ELF-1 (cell line): ENCODE results near the gene ZFP69B.
"Not testable (repeated sequence)": the region's sequence is repeated elsewhere in the genome, so short reads cannot be mapped to it uniquely, and the experiment has no call there.

ENCODE experiments used
- DNase-seq: peaks from one replicate; pipeline ENCODE4 v3.0.0-alpha.2; 2016; ENCODE audit warnings: low read depth, low spot score

ZFP69B gene

DNA sequence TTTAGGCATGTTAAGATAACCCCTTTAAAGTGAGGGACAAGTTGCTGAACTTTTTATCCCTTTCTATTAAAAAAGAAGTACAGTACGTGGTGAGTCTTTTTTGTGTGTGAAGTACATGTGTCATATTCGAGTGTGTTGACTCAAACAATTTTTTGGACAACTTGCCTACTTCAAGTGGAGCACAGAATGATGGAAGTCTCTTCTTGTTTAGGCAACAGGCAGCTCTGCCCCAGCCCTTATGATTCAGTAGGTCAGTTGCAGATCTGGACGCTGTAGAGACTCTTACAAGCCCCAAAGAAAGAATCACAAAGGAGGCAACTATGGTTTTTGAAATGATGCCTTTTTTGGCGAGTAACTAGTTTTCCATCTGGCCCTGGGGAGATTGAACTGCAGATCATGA is 14.4 kb upstream of the ZFP69B start:
- DNase-seq: no peak

DNA sequence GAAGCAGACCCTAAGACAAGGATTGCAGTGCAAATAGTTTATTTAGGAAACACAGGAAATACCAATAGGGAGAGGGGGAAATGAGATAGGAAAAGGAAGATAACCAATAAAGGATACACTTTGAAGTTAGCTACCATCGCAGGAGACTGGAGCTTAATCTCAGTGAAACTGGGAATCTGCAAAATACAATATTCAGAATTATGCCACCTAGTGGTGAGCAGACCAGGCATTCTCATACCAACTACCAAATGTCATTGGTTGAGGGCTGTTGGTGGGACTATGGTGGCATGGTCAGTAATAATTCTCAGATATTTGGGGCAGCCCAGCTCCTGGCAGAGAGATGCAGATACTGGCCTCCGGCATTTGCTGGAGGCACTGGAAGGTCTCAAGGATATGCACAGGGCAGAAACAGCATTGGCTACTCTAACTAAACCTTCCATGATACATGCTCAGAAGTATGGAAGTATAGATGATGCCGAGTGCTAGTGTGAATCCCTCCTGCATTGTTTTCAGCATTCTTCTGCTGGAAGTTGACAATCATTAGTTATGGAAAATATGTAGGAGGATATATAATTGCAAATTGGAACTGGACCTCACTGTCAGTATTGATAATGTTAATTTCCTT is 11.8 kb upstream of the ZFP69B start:
- DNase-seq: no peak

- no peak for DNase-seq
Measured at GRCh38 chr1:40439247-40439646, 11.0 kb upstream of the ZFP69B start.

- DNase-seq: no peak
Measured at GRCh38 chr1:40450495-40451237, 390 bp downstream of the ZFP69B start.

GRCh38 chr1:40451238-40451585 is 936 bp downstream of the ZFP69B start:
- no peak for DNase-seq

DNA sequence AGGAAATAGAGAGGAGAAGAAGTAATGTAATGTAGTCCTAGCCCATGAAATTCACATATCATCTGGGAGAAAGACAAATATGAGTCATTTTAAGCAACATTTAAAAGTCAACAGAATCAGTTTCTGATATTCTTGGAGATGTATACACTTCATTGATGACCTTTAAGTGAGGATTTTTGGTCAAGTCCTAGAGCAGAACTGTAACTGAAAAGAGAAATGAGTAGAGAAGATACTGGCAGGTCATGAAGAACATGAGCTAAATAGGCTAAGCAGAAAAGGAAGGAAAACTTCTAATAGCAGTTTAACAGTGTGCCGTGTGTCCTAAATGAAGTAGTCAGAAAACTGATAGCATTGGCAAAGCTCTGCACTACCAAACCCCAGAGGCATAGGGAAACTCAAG is 4.6 kb downstream of the ZFP69B start:
- DNase-seq: no peak

DNA sequence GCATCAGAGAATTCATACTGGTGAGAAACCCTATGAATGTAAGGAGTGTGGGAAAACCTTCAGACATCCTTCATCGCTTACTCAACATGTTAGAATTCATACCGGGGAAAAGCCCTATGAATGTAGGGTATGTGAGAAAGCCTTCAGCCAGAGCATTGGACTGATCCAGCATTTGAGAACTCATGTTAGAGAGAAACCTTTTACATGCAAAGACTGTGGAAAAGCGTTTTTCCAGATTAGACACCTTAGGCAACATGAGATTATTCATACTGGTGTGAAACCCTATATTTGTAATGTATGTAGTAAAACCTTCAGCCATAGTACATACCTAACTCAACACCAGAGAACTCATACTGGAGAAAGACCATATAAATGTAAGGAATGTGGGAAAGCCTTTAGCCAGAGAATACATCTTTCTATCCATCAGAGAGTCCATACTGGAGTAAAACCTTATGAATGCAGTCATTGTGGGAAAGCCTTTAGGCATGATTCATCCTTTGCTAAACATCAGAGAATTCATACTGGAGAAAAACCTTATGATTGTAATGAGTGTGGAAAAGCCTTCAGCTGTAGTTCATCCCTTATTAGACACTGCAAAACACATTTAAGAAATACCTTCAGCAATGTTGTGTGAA is 12.8 kb downstream of the ZFP69B start:
- no peak for DNase-seq

- no peak for DNase-seq
Measured at GRCh38 chr1:40469327-40469726, 19.1 kb downstream of the ZFP69B start.

- no peak for DNase-seq
Measured at GRCh38 chr1:40475268-40475667, 25.0 kb downstream of the ZFP69B start.

DNA sequence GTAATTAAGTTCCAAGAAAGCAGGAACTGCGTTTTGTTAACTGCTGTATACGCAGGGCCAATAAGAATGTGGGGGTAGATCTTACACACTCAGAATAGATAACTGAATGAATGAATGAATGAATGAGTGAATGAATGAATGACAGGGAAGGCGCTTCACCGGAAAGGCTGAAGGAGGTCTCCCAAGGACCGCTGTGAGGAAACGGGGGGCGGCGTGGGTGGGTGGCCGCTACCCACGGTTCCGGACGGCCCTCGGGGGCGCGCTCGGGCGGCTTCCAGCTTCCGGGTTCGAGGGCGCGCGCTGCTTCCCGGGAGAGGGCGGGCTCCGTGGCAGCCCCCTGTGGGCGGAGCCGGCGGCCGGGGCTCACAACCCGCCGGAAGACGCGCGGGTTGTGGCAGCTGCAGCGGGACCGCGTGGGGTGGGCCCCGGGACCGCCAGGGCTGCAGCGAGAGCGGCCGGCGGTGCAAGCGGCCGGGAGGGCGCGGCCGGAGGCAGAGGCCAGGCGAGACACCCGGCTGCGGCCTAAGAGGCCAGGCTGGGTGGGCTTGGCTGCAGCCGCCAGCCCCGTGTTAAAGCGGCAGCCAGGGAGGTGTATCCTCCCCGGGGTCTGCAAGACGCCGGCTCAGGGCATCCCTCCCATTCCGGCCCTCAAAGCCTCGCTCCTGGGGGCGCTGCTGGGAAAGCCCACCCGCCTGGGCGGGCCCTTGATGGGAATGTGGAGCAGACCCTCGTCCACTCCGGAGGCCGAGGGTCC is 26.8 kb downstream of the ZFP69B start, which contains the start of gene ZFP69:
TSS of gene ZFP69 (plus strand) at position 367 of the 754 bp plus-strand sequence. CDS start 2,072 bp downstream, outside the sequence.
- DNase-seq: peak; percentile 75

DNA sequence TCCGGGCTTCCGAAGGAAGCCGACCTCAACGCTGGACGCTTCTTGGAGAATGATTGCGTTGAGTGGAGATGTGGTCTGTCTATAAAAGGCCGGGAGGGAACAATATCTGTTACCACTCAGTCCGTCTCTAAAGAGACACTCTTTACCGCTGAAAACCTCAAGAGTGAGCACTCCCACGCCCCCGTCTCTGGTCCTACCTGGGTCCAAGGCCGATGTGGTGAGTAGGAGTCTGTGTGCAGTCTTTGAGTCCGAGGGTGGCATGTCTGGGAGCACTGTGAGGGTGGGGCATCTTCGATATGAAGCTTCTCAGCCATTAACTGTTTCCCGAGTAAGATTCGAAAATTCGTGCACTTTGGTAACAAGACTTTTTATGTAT is 27.4 kb downstream of the ZFP69B start:
- no peak for DNase-seq

- DNase-seq: no peak
Measured at GRCh38 chr1:40478276-40478675, 28.0 kb downstream of the ZFP69B start.

- DNase-seq: no peak
Measured at GRCh38 chr1:40479156-40479555, 28.9 kb downstream of the ZFP69B start.

DNA sequence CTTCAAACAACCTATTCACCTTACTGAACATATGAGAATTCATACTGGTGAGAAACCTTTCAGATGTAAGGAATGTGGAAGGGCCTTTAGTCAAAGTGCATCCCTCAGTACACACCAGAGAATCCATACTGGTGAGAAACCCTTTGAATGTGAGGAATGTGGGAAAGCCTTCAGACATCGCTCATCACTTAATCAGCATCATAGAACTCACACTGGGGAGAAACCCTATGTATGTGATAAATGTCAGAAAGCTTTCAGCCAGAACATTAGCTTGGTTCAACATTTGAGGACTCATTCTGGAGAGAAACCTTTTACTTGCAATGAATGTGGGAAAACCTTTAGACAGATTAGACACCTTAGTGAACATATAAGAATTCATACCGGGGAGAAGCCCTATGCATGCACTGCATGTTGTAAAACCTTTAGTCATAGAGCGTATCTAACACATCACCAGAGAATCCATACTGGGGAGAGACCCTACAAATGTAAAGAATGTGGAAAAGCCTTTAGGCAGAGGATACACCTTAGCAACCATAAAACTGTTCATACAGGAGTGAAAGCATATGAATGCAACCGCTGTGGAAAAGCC is 45.1 kb downstream of the ZFP69B start:
- DNase-seq: peak; percentile 2

DNA sequence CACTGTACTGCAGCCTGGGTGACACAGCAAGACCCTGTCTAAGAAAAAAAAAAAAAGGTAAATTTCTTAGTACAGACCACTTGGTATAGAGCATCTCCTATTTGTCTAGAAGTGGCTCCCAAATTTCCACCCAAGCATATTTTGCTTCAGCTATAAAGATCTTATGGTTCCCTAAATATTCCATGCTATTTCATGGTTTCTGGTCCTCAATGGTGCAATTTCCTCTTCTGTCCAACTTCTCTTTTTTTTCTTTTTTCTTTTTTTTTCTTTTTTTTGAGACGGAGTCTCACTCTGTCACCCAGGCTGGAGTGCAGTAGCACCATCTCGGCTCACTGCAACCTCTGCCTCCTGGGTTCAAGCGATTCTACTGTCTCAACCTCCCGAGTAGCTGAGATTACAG is 52.4 kb downstream of the ZFP69B start:
- not testable (repeated sequence) for DNase-seq

DNA sequence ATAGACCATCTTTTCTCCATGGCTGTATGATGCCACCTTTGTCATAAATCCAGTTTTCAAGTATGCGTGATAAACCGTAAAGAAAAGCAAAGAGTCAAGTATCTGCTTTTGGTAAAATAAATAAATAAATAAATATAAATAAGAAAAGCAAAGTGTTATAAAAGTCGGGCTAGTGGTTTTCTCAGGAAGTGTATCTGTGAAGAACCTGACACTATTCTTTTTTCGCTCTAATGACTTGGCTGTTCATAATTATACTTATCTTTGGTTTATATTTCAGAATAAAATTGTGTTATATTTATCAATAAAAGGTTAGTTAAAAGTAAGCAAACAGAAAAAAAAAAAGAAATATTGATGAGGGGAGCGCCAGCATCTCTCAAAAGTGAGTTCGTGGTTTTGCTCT is 57.7 kb downstream of the ZFP69B start:
- no peak for DNase-seq

DNA sequence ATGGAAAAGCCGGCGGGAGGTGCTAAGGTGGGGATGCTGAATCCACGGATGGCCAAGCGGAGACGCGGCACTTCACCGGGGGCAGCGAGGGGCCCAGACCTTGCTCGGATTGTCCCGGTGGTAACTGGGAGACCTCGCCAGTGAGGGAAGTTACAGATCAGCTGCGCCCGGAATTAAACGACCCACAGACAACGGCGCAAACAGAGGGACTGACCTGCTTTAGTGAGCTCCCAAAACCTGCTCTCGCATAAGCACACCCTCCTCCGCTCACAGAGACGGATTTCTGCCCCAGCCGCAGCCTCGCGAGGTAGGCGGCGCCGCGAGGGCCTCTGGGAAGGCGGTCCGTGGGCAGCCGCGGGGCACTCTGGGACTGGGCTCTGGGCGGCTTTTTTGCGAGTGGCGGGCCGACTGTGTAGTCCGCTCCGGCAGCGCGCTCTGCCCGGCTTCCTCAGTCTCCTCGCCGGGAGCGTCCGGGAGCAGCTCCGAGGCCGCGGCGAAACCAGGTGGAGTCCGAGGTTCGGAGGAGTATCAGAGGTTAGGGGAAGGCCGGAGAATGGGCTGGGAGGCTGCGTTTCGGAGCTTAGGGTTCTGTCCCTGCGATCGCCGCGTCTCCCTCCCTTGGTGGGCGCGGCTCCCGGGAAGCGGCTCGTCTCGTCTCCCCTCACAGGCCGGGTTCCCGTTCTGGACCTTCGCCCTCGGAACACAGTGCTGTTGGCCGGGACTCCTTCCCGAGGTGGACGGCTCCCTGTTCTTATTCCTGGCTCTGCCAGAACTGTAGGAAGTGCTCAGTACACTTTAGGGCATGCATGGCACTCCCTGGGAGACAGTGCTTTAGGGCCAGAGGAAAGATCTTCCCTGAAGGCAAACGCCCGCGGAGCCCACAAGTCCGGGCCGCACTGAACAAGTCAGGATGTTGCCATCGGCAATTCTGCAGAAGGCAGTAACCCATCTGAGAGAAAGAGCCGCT is 58.4 kb downstream of the ZFP69B start, which contains the start of gene EXO5:
TSS of gene EXO5 (plus strand) at position 393 of the 967 bp plus-strand sequence. CDS start 5,778 bp downstream, outside the sequence.
- peak; percentile 71 for DNase-seq
